Activated CD8-positive, alpha-beta T cell treated with anti-CD3 and anti-CD28 coated beads for 36 hours (primary cell): ENCODE measurements around the gene UGP2. TPM values are rescaled to one million over a fixed set of nuclear protein-coding genes. Genes with fewer than 3 reads are reported as not detected.
A peak's percentile ranks its signal among the peaks of the same experiment; 100 is the strongest.

ENCODE experiments used
- ATAC-seq: fragments of 200-7000 bp; cut with Tn5 transposase; one replicate; pipeline ENCODE4 v1.10.0; 2021; ENCODE audit warnings: mild to moderate bottlenecking, moderate library complexity
- CTCF ChIA-PET: fragments of 350-600 bp; sonication (Branson Sonifier 250); formaldehyde crosslinking; loops from one replicate; lab custom pipeline; 2021; ENCODE audit warnings: antibody characterized with exemption; lab: Charles Lee
- POLR2A ChIA-PET: fragments of 350-600 bp; sonication (Branson Sonifier 250); formaldehyde crosslinking; loops from one replicate; lab custom pipeline; 2021; ENCODE audit warnings: antibody characterized with exemption; lab: Charles Lee
- DNase-seq: peaks from one replicate; pipeline ENCODE4 v3.0.0-alpha.2; 2020
- H3K27ac Mint-ChIP-seq: one replicate; pipeline ENCODE4 v1.8.0; 2021; ENCODE audit warnings: mild to moderate bottlenecking, mixed read lengths
- H3K27me3 Mint-ChIP-seq: one replicate; pipeline ENCODE4 v1.8.0; 2021; ENCODE audit warnings: mixed read lengths
- H3K36me3 Mint-ChIP-seq: one replicate; pipeline ENCODE4 v1.8.0; 2021; ENCODE audit warnings: low read depth, mixed read lengths
- H3K4me1 Mint-ChIP-seq: one replicate; pipeline ENCODE4 v1.8.0; 2021; ENCODE audit warnings: low read depth, mixed read lengths
- H3K4me3 Mint-ChIP-seq: one replicate; pipeline ENCODE4 v1.8.0; 2021; ENCODE audit warnings: mild to moderate bottlenecking, moderate library complexity, mixed read lengths
- H3K9me3 Mint-ChIP-seq: one replicate; pipeline ENCODE4 v1.8.0; 2021; ENCODE audit warnings: mixed read lengths
- intact Hi-C: fragments of 100-400 bp; cut with micrococcal nuclease; formaldehyde crosslinking; loops from one replicate; pipeline ENCODE4 v1.10.0; 2022
- total RNA-seq, 2 experiments: library from RNA; stranded (reverse); gene quantifications; one replicate each; pipeline ENCODE4 v1.2.3, GENCODE V29; 2021
- TF ChIP-seq, protein P1 (sequence below): fragments of 200-600 bp; IDR thresholded peaks from one replicate; pipeline ENCODE4 v1.8.0; 2022; ENCODE audit warnings: antibody characterized with exemption, mild to moderate bottlenecking

Gene UGP2
- total RNA-seq, 2 experiments from 2014 or later: 81.4 to 83.7 TPM

DNA sequence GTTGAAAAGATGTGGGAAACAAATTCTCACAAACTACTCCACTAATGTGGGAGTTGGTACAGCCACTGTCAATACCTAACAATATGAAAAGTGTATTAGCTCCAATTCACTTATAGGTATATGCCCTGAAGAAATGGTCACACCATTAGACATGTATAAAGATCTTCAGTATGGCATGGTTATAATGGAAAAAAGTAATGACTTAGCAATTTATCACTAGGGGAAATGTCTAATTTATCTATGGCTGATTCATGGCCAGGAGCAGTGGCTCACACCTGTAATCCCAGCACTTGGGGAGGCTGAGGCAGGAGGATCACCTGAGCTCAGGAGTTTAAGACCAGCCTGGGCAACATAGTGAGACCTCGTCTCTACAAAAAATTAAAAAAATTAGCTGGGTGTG, 52.5 kb downstream of the UGP2 start:
- TF ChIP-seq, protein P1, sequence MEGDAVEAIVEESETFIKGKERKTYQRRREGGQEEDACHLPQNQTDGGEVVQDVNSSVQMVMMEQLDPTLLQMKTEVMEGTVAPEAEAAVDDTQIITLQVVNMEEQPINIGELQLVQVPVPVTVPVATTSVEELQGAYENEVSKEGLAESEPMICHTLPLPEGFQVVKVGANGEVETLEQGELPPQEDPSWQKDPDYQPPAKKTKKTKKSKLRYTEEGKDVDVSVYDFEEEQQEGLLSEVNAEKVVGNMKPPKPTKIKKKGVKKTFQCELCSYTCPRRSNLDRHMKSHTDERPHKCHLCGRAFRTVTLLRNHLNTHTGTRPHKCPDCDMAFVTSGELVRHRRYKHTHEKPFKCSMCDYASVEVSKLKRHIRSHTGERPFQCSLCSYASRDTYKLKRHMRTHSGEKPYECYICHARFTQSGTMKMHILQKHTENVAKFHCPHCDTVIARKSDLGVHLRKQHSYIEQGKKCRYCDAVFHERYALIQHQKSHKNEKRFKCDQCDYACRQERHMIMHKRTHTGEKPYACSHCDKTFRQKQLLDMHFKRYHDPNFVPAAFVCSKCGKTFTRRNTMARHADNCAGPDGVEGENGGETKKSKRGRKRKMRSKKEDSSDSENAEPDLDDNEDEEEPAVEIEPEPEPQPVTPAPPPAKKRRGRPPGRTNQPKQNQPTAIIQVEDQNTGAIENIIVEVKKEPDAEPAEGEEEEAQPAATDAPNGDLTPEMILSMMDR: no peak
- Mint-ChIP-seq H3K36me3 (peaks cover 24% of the 10 kb centered on the region), H3K9me3 (no peaks in the 10 kb centered on the region), H3K4me3 (no peak overlapping the region), H3K27ac (peak overlapping the region; percentile 44), H3K27me3 (no peaks in the 10 kb centered on the region), H3K4me1 (peaks cover 7% of the 10 kb centered on the region)
- CTCF ChIA-PET: no interaction called here
- POLR2A ChIA-PET: no interaction called here
- DNase-seq (no peak), ATAC-seq (no peak)
- intact Hi-C loops: no loop called here

DNA sequence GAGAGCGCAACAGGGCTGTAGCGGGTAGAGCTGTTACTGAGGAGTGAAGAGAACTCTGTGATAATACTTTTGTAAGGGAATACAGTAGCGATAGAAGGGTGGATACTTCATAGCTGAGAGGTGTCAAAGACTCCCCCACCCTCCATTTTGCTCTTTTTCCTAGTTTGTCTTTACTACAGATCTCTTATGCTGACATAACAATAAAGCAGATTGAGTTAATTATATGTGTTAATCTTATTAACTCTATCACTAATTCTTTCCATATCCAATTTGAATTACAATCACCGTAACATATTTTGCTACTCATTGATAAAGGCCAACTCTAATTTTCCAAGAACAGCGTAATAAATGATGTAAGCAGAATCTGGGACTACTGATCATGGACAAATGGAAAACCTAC, 57.1 kb downstream of the UGP2 start:
- Mint-ChIP-seq H3K4me3 (no peak overlapping the region), H3K27ac (no peak overlapping the region)
- no peak for ATAC-seq

DNA sequence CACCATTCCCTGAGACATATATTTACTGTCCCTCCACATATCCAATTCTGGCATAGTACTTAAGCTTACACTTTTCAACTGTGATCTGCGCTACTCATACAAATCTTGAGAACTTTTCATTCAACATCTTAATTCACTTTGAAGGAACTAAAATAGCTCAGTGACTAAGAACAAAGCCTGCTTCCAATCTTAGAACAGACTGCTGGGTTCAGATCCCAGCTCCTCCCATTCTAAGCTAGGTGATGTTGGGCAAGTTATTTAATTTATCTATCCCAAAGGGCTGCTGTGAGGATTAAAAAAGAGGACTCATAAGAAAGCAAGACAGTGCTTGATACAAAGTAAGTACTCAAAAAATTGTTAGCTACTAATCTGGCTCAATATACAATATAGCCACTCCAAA, 57.9 kb downstream of the UGP2 start:
- H3K27me3 Mint-ChIP-seq: no peaks in the 10 kb centered on the region
- H3K9me3 Mint-ChIP-seq: peaks cover 10% of the 10 kb centered on the region
- ATAC-seq: no peak
- H3K27ac Mint-ChIP-seq: no peak overlapping the region
- peaks cover 39% of the 10 kb centered on the region for H3K36me3 Mint-ChIP-seq
- POLR2A ChIA-PET: no interaction called here
- CTCF ChIA-PET: interaction anchor here (0.8 to 1.6 kb wide), 8 partner anchors 10 to 431 kb away, joined by 3 to 7 read pairs (median 4); no protein-coding TSS in a partner anchor
- peaks cover 15% of the 10 kb centered on the region for H3K4me1 Mint-ChIP-seq
- intact Hi-C loops: no loop called here
- TF ChIP-seq, protein P1: no peak
- DNase-seq: no peak
- H3K4me3 Mint-ChIP-seq: no peak overlapping the region

More for the DNA sequence above, 57.1 kb downstream of the UGP2 start:
- Mint-ChIP-seq H3K27me3 (no peaks in the 10 kb centered on the region), H3K4me1 (peaks cover 15% of the 10 kb centered on the region), H3K36me3 (peaks cover 38% of the 10 kb centered on the region), H3K9me3 (peaks cover 7% of the 10 kb centered on the region)
- TF ChIP-seq, protein P1: no peak
- ChIA-PET CTCF (interaction anchor here (0.6 to 1.4 kb wide), 3 partner anchors 18 to 199 kb away, joined by 3 read pairs; no protein-coding TSS in a partner anchor), POLR2A (no interaction called here)
- intact Hi-C loops: no loop called here
- DNase-seq: no peak

DNA sequence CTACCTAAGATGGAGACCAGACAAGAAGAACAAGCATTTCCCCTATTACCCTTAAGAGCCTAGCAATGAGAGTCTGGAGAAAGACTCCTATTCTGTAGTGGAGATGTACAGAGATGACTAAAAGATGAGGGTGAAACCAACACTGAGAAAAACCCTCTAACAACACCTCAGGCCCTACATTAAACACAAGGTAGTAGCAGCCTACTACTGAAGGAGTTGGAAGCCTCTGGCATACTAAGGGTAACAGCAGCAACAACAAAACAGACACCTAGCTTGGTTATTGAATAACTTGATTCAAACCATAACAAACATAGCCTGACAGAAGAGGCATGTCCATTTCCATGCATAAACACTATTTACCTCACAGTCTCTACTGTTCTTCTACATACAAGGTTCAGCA, 60.5 kb downstream of the UGP2 start:
- DNase-seq (no peak), ATAC-seq (no peak)
- intact Hi-C loops: no loop called here
- peaks cover 26% of the 10 kb centered on the region for H3K9me3 Mint-ChIP-seq
- peaks cover 15% of the 10 kb centered on the region for H3K4me1 Mint-ChIP-seq
- ChIA-PET POLR2A (no interaction called here), CTCF (no interaction called here)
- H3K27ac Mint-ChIP-seq: no peak overlapping the region
- no peak overlapping the region for H3K4me3 Mint-ChIP-seq
- no peaks in the 10 kb centered on the region for H3K27me3 Mint-ChIP-seq
- TF ChIP-seq, protein P1: no peak
- peaks cover 56% of the 10 kb centered on the region for H3K36me3 Mint-ChIP-seq

DNA sequence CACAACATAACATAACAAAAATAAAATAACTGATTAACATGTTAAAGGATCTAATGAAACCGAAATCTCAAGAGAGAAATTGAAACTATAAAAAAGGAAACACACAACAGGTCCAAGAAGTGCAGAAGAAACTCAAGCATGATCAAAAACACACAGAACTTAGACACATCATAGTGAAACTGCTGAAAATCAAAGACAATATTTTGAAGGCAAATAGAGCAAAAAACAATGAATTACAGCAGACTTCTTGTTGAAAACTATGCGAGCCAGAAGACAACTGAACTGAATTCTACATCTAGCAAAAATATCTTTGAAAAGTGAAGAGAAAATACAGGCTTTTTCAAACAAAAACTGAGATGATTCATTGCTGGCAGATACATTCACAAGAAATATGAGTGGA, 61.3 kb downstream of the UGP2 start:
- DNase-seq (no peak), ATAC-seq (peak; percentile 51)
- H3K36me3 Mint-ChIP-seq: peaks cover 61% of the 10 kb centered on the region
- H3K9me3 Mint-ChIP-seq: peaks cover 27% of the 10 kb centered on the region
- H3K27me3 Mint-ChIP-seq: no peaks in the 10 kb centered on the region
- ChIA-PET CTCF (no interaction called here), POLR2A (no interaction called here)
- peaks cover 15% of the 10 kb centered on the region for H3K4me1 Mint-ChIP-seq
- no peak overlapping the region for H3K4me3 Mint-ChIP-seq
- H3K27ac Mint-ChIP-seq: no peak overlapping the region
- TF ChIP-seq, protein P1: no peak
- intact Hi-C loops: no loop called here
